H1 (cell line): ENCODE measurements around the gene SPINK14. TPM values are rescaled to one million over a fixed set of nuclear protein-coding genes. Genes with fewer than 3 reads are reported as not detected.

ENCODE experiments used
- BACH1 ChIP-seq: IDR thresholded peaks from 2 replicates; pipeline ENCODE4 v1.6.1; 2012; ENCODE audit warnings: low read length, improper control_type of control experiment
- CBX5 ChIP-seq: fragments of 300-800, 300-1000 bp; sonication (generic); IDR thresholded peaks from 2 replicates; pipeline ENCODE4 v1.7.1; 2016; ENCODE audit warnings: antibody characterized with exemption, low read length, low read depth
- CHD7 ChIP-seq: fragments of 300-600 bp; sonication (generic); IDR thresholded peaks from 2 replicates; pipeline ENCODE4 v1.7.1; 2012; ENCODE audit warnings: low read length, moderate library complexity, mild to moderate bottlenecking, inconsistent platforms; ENCODE audit not compliant: insufficient replicate concordance
- GTF2F1 ChIP-seq: IDR thresholded peaks from 2 replicates; pipeline ENCODE4 v1.6.1; 2012; ENCODE audit warnings: low read depth, low read length, improper control_type of control experiment, borderline replicate concordance
- JUND ChIP-seq: IDR thresholded peaks from 2 replicates; pipeline ENCODE4 v1.6.1; 2011; ENCODE audit warnings: mild to moderate bottlenecking, improper control_type of control experiment, low read length
- POLR2AphosphoS5 ChIP-seq: IDR thresholded peaks from 2 replicates; pipeline ENCODE4 v1.6.1; 2011; ENCODE audit warnings: low read depth, low read length
- POU5F1 ChIP-seq: IDR thresholded peaks from 2 replicates; pipeline ENCODE4 v1.6.1; 2011; ENCODE audit warnings: low read depth, mild to moderate bottlenecking, low read length, moderate library complexity
- RXRA ChIP-seq: IDR thresholded peaks from 2 replicates; pipeline ENCODE4 v1.6.1; 2011; ENCODE audit warnings: low read depth, mild to moderate bottlenecking, low read length, moderate library complexity; ENCODE audit not compliant: insufficient read depth
- SP1 ChIP-seq: IDR thresholded peaks from 2 replicates; pipeline ENCODE4 v1.6.1; 2011; ENCODE audit warnings: low read depth, low read length
- SP2 ChIP-seq: IDR thresholded peaks from 2 replicates; pipeline ENCODE4 v1.6.1; 2012; ENCODE audit warnings: mild to moderate bottlenecking, low read length, inconsistent platforms
- SUZ12 ChIP-seq: fragments of 200-600 bp; sonication (generic); IDR thresholded peaks from 2 replicates; pipeline ENCODE4 v1.6.1; 2012; ENCODE audit warnings: mild to moderate bottlenecking, inconsistent platforms, low read length, moderate library complexity, mixed read lengths
- TAF7 ChIP-seq: optimal IDR thresholded peaks from 2 replicates; pipeline ENCODE3; 2011; ENCODE audit warnings: low read depth, mild to moderate bottlenecking, inconsistent platforms, low read length, moderate library complexity, borderline replicate concordance
- polyA plus RNA-seq, 7 experiments: library from polyadenylated mRNA; depleted of rRNA in 3 of 7; stranded (reverse) in 5 of 7; unstranded in 2 of 7; fragments of >200 nt in 5 of 7; fragments of 200-250 nt in 2 of 7; gene quantifications; 1 replicate in 5 of 7; 2 replicates in 1 of 7; 4 replicates in 1 of 7; pipeline versions ENCODE4 v1.2.1 to v1.2.3, GENCODE V29; 2011 to 2013; ENCODE audit warnings: missing spikeins in 2 of 7, mixed read lengths in 2 of 7
- total RNA-seq: library from RNA; stranded (reverse); fragmentation: NEBNext Ultra II Directional; extraction: Animal tissue kit (Norgen Biotek cat#: 25700); gene quantifications from 2 replicates; pipeline ENCODE4 v1.2.1, GENCODE V29; 2021

Gene SPINK14
- total and polyA plus RNA-seq, 2 of the 8 experiments (the other 6 are each of a cell fraction or from before 2014, with no cell fraction given), result not detected

- TF ChIP-seq CHD7 (no peak), SP2 (no peak), SP1 (no peak), POLR2AphosphoS5 (no peak), GTF2F1 (no peak), BACH1 (no peak), CBX5 (no peak), JUND (no peak), POU5F1 (no peak), RXRA (no peak), SUZ12 (no peak), TAF7 (no peak)
Observed at GRCh38 chr5:148224117-148224742, 55.9 kb downstream of the SPINK14 start (continued).
